ENCODE measurements around the gene TTLL7. TPM values are rescaled to one million over a fixed set of nuclear protein-coding genes. Genes with fewer than 3 reads are reported as not detected.

The TTLL7 gene
- polyA plus RNA-seq, 1 donor from 2014 or later = 88.1 TPM

GRCh38 chr1:83920320-83920719 lies 78.6 kb downstream of the TTLL7 start:
- Histone ChIP-seq H3F3A (ENCODE audit: insufficient read depth, low read length, poor library complexity, severe bottlenecking) (no peaks in the 10 kb centered on the region), H3K9me2 (ENCODE audit: insufficient read depth, low read length) (no peaks in the 10 kb centered on the region), H3K9me3 (ENCODE audit: low read length) (no peaks in the 10 kb centered on the region), H3K9ac (ENCODE audit: low read length) (no peak overlapping the region), H2AFZ (ENCODE audit: low read depth, low read length) (no peak overlapping the region), H3K27ac (ENCODE audit: low read length) (no peak overlapping the region), H3K36me3 (ENCODE audit: insufficient read depth, low read length) (peaks cover 5% of the 10 kb centered on the region), H3K4me3 (ENCODE audit: low read length) (no peak overlapping the region), H4K20me1 (ENCODE audit: insufficient read depth) (no peaks in the 10 kb centered on the region), H3K79me2 (replicated peaks; ENCODE audit: insufficient read depth, low read length) (no peaks in the 10 kb centered on the region), H3K27me3 (ENCODE audit: insufficient read depth, low read depth, low read length) (no peaks in the 10 kb centered on the region), H3K4me2 (ENCODE audit: low read length) (no peak overlapping the region)
- TF ChIP-seq MXI1 (conservative IDR thresholded peaks at IDR 0.05; ENCODE audit: poor library complexity, severe bottlenecking) (no peak), POLR2AphosphoS5 (IDR thresholded peaks at IDR 0.05) (no peak), EP300 (conservative IDR thresholded peaks at IDR 0.05; ENCODE audit: poor library complexity, severe bottlenecking) (no peak), SMC3 (conservative IDR thresholded peaks at IDR 0.05; ENCODE audit: poor library complexity) (no peak), REST (IDR thresholded peaks at IDR 0.05; ENCODE audit: borderline replicate concordance) (no peak), CTCF (IDR thresholded peaks at IDR 0.05; ENCODE audit: poor library complexity, severe bottlenecking) (no peak), RAD21 (conservative IDR thresholded peaks at IDR 0.05) (no peak), EZH2 (IDR thresholded peaks at IDR 0.05; ENCODE audit: borderline replicate concordance, insufficient read depth, low read length, poor library complexity, severe bottlenecking) (no peak), TAF1 (IDR thresholded peaks at IDR 0.05; ENCODE audit: low read depth) (no peak)

- TF ChIP-seq MXI1 (conservative IDR thresholded peaks at IDR 0.05; ENCODE audit: poor library complexity, severe bottlenecking) (no peak), RAD21 (conservative IDR thresholded peaks at IDR 0.05) (no peak), TAF1 (IDR thresholded peaks at IDR 0.05; ENCODE audit: low read depth) (no peak), POLR2AphosphoS5 (IDR thresholded peaks at IDR 0.05) (no peak), EP300 (conservative IDR thresholded peaks at IDR 0.05; ENCODE audit: poor library complexity, severe bottlenecking) (no peak), CTCF (IDR thresholded peaks at IDR 0.05; ENCODE audit: poor library complexity, severe bottlenecking) (no peak), REST (IDR thresholded peaks at IDR 0.05; ENCODE audit: borderline replicate concordance) (no peak), SMC3 (conservative IDR thresholded peaks at IDR 0.05; ENCODE audit: poor library complexity) (no peak), EZH2 (IDR thresholded peaks at IDR 0.05; ENCODE audit: borderline replicate concordance, insufficient read depth, low read length, poor library complexity, severe bottlenecking) (no peak)
Observed at GRCh38 chr1:83919872-83920271, 79.1 kb downstream of the TTLL7 start.

More at GRCh38 chr1:83919872-83920271, 79.1 kb downstream of the TTLL7 start:
- Histone ChIP-seq H3K9ac (ENCODE audit: low read length) (no peak overlapping the region), H3K79me2 (replicated peaks; ENCODE audit: insufficient read depth, low read length) (no peaks in the 10 kb centered on the region), H4K20me1 (ENCODE audit: insufficient read depth) (no peaks in the 10 kb centered on the region), H3K9me3 (ENCODE audit: low read length) (no peaks in the 10 kb centered on the region), H3F3A (ENCODE audit: insufficient read depth, low read length, poor library complexity, severe bottlenecking) (no peaks in the 10 kb centered on the region), H3K36me3 (ENCODE audit: insufficient read depth, low read length) (peaks cover 5% of the 10 kb centered on the region), H3K4me2 (ENCODE audit: low read length) (no peak overlapping the region), H3K9me2 (ENCODE audit: insufficient read depth, low read length) (no peaks in the 10 kb centered on the region), H3K27ac (ENCODE audit: low read length) (no peak overlapping the region), H3K27me3 (ENCODE audit: insufficient read depth, low read depth, low read length) (no peaks in the 10 kb centered on the region), H3K4me3 (ENCODE audit: low read length) (no peak overlapping the region), H2AFZ (ENCODE audit: low read depth, low read length) (no peak overlapping the region)
